Measurements from ENCODE around the gene REEP1. TPM values are rescaled to one million over a fixed set of nuclear protein-coding genes. Genes with fewer than 3 reads are reported as not detected.

REEP1 gene
- total RNA-seq, 4 donors from 2014 or later, result 0.17 to 1.1 (median 0.46) TPM

DNA sequence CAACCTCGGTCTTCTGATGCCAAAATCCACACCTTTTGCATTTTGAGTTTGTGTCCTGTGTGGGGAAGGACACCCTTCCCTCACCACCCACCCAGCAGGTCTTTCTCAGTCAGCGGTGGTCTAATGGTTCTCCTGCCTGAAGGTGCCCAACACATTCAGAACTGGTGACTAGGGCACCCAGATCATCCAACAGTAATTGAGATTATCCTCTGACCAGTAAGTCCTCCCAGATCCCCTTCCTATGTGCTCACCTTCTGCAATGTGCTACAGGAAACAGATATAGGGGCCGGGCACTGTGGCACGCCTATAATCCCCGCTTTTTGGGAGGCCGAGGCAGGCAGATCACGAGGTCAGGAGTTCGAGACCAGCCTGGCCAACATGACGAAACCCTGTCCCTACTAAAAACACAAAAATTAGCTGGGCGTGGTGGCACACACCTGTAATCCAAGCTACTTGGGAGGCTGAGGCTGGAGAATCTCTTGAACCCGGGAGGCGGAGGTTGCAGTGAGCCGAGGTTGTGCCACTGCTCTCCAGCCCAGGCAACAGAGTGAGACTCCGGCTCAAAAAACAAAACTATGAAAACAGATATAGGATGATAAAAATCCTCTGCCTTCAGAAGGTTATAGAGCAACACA, 56.2 kb downstream of the REEP1 start:
- TF ChIP-seq, protein P1, sequence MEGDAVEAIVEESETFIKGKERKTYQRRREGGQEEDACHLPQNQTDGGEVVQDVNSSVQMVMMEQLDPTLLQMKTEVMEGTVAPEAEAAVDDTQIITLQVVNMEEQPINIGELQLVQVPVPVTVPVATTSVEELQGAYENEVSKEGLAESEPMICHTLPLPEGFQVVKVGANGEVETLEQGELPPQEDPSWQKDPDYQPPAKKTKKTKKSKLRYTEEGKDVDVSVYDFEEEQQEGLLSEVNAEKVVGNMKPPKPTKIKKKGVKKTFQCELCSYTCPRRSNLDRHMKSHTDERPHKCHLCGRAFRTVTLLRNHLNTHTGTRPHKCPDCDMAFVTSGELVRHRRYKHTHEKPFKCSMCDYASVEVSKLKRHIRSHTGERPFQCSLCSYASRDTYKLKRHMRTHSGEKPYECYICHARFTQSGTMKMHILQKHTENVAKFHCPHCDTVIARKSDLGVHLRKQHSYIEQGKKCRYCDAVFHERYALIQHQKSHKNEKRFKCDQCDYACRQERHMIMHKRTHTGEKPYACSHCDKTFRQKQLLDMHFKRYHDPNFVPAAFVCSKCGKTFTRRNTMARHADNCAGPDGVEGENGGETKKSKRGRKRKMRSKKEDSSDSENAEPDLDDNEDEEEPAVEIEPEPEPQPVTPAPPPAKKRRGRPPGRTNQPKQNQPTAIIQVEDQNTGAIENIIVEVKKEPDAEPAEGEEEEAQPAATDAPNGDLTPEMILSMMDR (IDR thresholded peaks at IDR 0.05; ENCODE audit: low read depth), result no peak

DNA sequence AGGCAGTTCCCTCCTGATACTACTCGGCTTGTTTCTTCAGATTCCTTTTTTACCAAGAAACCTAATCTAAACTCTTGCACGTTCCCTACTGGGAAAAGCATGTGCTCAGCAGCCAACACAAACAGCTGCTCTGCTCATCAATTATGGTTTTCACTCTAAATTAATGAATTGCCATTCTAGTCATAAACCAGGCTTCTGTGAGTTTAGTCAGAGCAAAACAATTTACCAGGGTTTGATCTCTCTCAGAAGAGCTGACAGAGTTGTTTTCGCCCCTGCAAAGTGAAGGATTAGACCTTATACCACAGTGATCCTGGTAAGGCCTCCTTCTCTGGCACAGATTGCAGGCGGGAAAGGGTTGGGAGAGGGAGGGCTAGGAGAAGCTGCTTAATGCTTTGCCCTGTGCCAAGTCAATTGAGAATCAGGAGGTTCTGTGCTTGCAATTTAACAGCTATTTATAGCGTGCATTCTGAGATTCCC, 57.2 kb downstream of the REEP1 start:
- TF ChIP-seq, protein P1 (IDR thresholded peaks at IDR 0.05; ENCODE audit: low read depth), result no peak

DNA sequence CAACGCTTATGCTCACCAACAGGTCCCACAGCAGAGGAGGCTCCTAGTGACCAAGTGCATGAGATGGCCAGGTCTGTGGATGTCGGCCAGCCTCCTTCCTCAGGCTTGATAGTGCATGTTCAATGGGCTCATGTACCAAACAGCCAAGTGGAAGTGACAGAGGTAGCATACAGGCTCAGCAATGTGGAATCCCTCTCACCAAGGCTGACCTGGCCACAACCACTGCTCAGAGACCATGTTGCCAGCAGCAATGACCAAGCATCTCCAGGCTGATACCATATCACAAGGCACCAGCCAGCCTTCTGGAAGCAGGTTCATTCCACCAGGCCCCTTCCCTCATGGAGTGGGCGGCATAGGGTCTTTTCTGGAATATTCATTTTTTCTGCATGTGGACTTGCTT, 61.5 kb downstream of the REEP1 start:
- TF ChIP-seq, protein P1 (IDR thresholded peaks at IDR 0.05; ENCODE audit: low read depth), result no peak

DNA sequence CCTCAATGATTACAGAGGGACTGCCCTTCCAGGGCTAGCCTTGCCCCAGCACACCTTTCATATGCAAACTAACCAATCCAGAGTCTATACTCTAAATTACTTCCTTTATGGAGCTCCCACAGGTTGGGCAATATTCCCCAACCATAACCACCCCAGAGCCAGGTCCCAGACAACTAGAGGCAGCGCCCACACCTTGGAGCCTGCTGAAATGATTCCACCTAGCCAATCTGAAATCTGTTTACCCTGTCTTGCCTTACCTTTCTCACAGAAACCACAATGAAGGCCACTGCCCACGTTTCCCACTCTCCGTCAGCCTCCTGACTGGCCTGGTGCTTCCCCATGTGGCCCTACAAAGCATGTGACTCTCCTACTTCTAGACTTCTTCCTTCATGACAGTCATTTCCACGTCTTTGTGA, 62.0 kb downstream of the REEP1 start:
- TF ChIP-seq, protein P1 (IDR thresholded peaks at IDR 0.05; ENCODE audit: low read depth), result no peak

DNA sequence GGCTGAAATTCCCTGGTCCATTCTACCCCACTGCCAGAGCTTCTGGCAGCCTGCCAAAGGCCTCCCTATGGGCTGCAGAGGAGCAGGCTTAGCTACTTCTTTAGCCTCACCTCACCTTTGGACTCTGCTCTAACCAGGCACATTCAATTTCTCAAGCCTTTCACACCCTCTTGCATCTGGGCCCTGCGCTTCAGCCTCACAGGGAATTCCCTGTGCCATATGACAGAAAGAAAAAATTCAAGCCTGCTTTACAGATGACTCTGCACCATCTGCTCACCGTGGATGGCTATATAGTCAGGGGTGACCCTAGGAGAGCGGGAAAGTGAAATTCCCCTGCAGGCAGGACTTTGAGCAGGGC, 62.5 kb downstream of the REEP1 start:
- TF ChIP-seq, protein P1 (IDR thresholded peaks at IDR 0.05; ENCODE audit: low read depth), result no peak

DNA sequence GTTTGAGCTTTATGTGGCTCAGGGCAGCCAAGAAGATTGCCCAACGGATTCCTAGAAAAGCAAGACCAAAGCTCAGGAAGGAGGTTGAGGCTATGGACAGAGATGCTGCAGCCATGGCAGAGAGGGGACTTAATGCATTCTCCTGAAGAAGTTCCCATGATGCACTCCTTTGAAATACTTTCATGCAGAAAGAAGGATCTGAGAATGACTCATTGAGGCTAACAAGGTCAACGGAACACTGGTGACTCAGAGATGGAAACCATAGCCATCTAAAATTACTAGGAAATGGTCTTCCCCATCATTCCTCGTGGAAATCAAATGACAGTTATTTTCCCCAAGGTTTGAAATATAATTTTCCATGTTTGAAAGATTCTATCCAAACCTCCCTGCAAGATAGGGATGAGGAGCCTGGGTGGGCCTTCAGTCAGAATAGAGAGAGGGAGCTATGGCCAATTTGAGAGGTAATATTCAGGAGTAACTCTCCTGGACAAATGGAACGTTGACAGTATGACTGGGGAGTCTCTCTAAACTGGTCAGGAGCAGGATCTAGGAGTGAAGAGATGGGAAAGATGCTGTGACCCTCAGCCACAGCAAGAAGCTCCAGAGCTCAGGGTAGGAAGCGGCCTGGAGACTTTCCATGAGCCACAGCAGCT, 63.0 kb downstream of the REEP1 start:
- TF ChIP-seq, protein P1 (IDR thresholded peaks at IDR 0.05; ENCODE audit: low read depth), result no peak

DNA sequence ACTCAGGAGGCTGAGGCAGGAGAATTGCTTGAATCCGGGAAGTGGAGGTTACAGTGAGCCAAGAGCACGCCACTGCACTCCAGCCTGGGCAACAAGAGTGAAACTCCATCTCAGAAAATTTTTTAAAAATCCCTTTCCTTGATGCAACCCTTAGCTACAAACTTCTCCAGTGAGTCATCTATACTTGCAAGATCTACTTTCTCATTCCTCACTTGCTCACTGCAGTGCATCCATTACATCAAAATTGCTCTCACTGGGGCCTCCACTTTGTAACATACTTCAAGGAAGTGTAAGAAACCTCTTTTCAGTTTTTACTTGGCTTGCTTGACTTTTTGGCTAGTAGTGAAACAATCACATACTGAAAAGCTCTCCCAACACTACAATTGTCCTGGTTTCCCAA, 65.3 kb downstream of the REEP1 start:
- TF ChIP-seq, protein P1 (IDR thresholded peaks at IDR 0.05; ENCODE audit: low read depth), result no peak
